Measurements from ENCODE around the gene HSPB9.

Gene HSPB9

DNA sequence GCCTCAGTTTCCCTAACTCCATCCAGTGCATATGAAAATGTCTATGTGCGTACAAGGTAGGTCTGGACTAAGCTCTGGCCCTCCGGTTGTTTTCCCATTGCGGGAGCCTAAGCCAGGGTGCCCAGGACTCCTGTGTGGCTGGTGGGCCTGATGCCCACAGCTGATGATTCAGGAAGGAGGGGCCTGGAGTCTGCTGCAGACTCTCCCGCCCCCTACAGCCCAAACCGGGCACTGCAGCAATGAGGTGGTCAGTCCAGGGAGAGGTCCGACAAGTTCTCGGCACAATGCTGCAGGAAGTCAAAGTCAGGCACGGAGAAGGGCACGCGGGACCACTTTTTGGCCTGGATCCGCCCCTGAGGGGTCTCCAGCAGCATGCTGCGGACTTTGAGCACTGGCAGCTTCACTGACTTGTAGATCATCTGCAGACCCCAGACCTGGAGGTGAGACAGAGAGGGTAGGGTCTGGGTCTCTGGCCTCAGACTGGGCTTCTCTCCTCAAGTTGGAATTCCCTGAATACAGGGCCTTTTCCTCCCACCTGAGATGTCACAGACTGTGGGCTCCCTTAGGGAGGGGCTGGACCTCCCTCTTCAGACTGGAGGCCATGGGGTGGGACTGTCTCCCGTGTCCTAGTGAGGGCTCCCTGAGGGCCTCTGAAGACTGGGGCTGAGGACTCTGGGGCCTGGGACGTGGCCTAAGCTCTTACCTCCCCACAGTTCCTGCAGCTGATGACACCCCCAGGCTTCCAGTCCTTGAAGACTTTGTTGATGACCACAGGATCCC, 20.9 kb upstream of the HSPB9 start:
- peak; percentile 16 to 37 for DNase-seq (ENCODE audit: low read depth in 2 of 2)

DNA sequence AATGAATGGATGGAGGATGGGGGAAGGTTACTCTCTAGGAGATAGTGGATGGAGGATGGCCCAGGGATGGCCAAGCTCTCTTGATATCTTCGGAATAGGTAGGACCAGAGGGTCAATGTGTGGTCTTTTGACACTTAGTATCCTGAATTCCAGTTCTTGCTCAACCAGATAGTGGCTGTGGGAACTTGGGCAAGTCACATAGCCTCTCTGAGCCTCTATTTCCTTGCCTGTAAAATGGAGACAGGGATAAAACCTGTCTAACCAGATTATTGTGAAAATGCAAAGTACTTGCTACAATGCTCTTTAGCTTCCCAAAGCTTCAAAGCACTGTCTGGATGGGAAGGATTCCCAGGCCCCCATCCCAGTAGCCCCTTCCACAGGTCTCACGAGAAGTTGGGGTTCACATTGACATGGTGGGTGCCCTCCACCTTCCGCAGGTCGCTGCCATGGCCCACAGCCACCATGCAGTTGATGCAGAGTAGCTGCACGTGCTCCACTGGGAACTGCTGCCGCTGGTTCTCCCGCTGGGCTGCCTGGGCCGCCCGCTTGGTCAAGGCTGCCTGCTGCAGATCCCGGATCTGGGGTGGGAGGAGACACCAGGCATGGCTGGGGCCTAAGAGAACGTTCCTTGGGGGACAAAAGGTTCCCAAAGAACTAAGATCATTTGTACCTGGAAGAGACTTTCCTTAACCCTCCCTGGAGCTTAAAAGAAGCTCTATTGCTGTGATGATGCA, 19.2 kb upstream of the HSPB9 start:
- no peak for DNase-seq (ENCODE audit: low read depth in 2 of 2)

DNA sequence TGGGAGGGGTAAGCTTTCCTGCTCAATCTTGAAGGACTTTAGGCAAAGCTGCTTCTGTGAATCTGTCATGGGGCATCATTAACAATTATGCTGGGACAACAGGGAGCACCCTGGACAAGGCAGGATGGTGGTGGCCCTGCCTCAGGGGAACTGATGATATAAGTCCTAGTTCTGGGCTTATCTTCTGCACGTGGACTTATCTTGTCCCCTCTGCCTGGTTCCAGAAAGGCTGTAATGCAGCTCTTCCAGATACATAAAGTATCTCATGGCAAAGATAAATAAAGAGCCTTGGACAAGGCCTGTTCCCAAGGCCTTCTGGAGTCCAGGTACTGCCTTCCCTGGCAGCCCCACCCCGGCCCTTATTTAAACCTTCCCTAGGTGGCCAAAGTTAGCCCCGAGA, 18.3 kb upstream of the HSPB9 start:
- DNase-seq (ENCODE audit: low read depth in 2 of 2): no peak

DNA sequence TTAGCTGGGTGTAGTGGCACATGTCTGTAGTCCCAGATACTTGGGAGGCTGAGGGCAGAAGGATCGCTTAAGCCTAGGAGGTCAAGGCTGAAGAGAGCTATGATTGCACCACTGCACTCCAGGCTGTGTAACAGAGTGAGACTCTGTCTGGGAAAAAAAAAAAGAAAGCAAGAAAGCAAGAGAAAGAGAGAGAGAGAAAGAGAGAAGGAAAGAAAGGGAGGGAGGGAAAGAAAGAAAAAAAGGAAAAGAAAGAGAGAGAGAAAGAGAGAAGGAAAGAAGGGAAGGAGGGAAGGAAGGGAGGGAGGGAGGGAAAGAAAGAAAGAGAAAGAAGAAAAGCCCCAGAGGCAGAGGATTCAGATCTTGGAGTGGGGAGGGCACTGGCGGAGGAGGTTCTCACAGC, 16.6 kb upstream of the HSPB9 start:
- DNase-seq (ENCODE audit: low read depth in 2 of 2): no peak

- no peak for DNase-seq (ENCODE audit: low read depth in 2 of 2)
Observed at GRCh38 chr17:42107124-42107523, 15.5 kb upstream of the HSPB9 start.

DNA sequence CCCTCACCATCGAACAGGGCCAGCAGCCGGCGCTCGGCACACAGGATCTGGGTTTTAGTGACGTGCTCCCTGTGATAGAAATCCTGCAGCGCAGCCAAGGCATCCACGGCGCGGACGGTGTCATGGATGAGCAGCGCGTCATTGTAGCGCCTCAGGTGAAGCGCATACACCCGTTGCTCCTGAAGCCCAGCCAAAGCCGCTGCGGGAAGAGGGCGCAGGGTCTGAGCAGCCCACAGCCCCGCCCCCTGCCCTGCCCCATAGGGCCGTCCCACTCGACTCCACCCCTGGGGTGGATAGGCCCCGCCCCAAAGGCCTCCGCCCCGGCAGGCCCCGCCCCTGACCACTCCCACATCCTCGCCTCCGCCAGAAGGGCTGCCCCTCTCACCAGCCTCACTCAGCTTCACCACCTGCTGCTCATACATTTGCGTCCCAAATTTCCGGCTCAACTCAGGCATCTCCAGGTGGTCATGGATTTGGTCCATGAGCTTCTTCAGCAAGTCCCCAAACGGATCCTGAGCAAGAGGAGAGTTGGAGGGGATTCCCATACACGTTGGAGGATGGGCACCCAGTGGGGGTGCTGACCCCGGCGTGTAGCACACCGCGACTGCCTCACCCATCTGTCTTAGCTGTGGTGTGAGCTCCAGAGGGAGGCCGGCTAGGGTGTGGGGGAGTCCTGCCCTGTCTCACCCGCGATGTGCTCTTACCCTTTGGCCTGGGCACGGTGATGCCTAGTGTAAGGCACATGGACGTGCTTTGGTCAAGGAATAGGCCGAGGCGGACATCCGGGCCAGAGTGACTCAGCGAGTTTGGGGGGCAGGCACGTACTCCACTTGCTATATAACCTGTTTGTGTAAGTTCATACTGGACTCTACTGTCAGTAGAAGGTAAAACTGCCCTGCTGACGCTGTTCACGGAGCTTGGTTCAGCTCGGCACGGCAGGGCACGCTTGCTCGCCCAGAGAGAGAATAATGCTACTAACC, 14.7 kb upstream of the HSPB9 start:
- DNase-seq (ENCODE audit: low read depth in 2 of 2): peak; percentile 82 to 92

GRCh38 chr17:42109086-42109485, 13.5 kb upstream of the HSPB9 start:
- DNase-seq (ENCODE audit: low read depth in 2 of 2): no peak

DNA sequence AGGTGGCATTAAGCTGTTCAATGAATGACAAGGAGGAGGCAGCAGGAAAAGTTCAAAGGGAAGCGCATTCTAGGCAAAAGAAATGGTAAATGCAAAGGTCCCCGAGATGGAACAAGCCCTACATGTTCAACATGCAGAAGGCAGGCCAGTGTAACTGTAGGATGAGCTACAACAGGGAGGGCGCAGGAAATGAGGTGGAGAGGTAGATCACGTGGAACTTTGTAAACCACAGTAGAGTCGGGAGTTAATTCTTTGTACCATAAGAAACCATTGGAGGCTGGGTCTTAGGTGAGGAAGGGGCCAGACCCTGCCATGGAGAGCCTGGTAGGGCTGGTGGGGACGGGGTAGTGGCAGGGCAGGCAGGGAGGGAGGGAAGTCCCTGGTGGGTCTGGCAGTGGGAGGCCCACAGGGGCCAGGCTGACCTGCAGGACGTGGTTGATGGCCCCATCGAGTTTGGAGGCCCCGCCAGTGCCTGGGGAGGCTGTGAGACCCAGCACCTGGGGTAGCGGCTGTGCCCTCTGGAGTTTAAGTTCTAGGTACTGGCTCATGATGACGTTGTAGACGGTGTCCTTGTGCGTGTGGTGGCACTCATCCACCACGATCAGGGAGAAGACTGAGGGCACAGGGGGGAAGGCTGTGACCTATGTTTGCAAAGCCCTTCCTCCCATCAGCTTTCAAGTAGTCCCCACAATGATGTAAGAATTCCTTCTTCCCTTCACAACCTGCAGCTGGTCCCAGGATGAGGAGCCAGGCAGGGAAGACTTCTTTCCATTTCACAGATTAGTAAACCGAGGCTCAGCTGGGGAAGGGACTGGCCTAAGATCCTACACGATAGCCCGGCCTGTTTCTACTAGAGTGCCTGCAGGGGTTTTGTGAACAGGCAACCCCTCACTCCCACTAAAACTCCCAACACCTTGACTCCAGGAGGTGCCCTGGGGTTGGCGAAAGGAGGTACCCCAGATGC, 12.0 kb upstream of the HSPB9 start:
- no peak for DNase-seq (ENCODE audit: low read depth in 2 of 2)

DNA sequence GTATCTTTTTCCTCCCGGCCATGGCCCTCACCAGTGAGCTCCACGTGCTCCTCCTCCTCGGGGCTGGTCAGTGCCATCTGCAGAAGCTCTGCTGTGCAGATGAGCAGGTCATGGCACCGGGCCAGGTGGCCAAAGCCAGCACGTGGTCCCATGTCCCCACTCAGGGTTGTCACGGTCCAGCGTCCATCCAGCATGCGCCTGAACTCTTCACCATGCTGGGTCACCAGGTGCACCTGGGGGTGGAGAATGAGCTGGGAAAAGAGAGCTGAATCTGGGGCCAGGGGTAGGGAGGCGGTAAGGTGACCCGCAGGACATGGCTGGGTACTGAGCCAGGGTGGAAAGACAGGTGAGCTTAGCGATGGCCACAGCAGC, 11.4 kb upstream of the HSPB9 start:
- DNase-seq (ENCODE audit: low read depth in 2 of 2): no peak

- DNase-seq (ENCODE audit: low read depth in 2 of 2): no peak
Observed at GRCh38 chr17:42111871-42112551, 10.6 kb upstream of the HSPB9 start.

GRCh38 chr17:42112552-42113176, 9.9 kb upstream of the HSPB9 start, which contains the start of gene DHX58:
Gene DHX58, minus strand, starts transcription at chr17:42112714. Its CDS starts 822 bp downstream, at chr17:42111892.
- DNase-seq (ENCODE audit: low read depth in 2 of 2): peak; percentile 48 to 55

DNA sequence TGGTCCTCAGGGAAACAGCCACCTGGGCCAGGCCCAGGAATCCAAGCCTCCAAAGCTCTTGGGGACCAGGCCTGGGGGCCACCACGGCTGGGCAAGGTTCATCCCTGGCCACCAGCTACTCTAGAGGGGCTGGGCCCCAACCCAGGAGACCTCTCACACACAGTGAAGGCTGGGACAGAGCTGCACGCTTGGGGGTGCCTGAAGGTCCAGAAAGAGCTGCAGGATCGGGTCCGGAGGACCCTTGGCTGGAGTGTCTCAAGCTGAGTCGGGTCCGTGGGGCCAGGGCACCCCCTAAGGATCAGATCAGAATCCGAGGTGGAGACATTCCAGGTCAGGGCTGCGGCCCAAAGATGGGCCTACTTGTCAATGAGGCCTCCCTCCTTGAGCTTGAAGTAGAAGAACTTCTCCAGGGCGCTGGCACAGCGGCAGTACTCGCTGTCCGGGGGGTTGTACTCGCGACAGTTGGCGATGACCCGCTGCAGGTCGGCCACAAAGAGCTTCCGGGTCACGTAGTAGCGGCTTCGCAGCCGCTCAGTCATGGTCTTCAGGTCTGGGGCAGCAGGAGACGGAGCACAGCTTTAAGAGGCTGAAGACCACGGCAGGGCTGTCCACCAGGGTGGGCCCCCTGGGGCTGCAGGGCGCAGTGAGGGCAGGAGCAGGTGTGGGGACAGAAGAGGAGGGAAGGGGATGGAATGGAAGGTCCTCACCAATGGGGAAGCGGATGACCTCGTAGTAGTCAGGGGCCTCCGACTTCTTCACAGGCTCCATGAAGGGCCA, 9.1 kb upstream of the HSPB9 start:
- no peak for DNase-seq (ENCODE audit: low read depth in 2 of 2)

DNA sequence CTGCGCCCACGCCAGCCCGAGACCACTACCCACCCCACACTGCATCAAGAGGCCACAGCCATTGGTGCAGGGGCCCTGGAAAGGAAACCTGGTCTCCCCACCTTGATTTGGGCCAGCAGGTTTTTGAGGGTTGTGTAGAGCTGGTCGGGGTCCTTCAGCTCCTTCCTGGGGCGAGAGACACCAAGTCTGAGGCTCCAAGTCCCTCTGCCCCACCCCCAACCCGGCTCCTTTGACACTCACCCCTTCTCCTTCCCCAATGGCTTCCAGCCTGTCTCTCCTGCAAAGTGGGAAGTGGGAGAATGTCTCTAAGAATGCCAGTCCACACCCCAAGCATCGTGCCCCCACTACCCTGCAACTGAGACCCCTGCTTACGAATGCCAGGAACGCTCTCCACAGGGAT, 8.5 kb upstream of the HSPB9 start:
- no peak for DNase-seq (ENCODE audit: low read depth in 2 of 2)

- peak; percentile 59 to 68 for DNase-seq (ENCODE audit: low read depth in 2 of 2)
Observed at GRCh38 chr17:42116705-42117396, 5.8 kb upstream of the HSPB9 start.

DNA sequence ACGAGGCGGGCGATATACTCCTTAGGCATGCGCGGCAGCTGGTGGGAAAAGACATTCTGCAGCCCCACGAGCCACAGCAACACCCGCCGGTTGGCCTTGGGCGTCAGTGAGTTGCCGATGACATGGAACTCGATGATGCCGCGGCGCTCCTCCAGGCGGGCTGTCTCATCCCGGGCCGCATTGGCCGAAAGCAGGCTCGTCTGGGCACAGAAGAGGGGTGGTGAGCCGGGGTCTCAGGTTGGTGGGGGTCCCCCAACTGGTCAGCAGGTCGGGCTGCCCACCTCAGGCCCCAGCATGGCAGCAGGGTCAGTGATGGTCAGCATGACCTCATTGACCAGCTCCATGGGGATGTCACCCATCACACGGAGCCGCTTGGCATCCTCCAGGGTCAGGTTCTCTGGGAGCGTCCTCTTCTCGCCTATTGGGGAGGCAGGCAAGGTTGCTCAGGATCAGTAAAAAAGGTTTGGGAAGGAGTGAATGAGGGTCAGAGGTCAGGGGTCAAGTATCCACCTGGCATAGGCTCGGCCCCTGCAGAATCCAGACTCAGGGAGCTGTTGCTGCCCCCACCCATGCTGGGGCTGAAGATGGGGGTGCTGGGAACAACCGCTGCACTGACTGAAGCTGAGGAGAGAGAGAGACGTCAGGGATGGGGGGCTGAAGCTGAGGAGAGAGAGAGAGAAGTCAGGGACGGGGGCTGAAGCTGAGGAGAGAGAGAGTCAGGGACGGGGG, 5.0 kb upstream of the HSPB9 start:
- DNase-seq (ENCODE audit: low read depth in 2 of 2): no peak

- DNase-seq (ENCODE audit: low read depth in 2 of 2): no peak
Observed at GRCh38 chr17:42118126-42118510, 4.5 kb upstream of the HSPB9 start.

- DNase-seq (ENCODE audit: low read depth in 2 of 2): no peak
Observed at GRCh38 chr17:42118545-42118944, 4.1 kb upstream of the HSPB9 start.

- DNase-seq (ENCODE audit: low read depth in 2 of 2): no peak
Observed at GRCh38 chr17:42119301-42119700, 3.3 kb upstream of the HSPB9 start.
